Inflammatory macrophage treated with lipopolysaccharide for 4 hours (primary cell): Measurements from ENCODE around the gene ASPG.

Source experiments
- DNase-seq: peaks from one replicate; pipeline ENCODE4 v3.0.0-alpha.2; 2020

The ASPG gene

DNA sequence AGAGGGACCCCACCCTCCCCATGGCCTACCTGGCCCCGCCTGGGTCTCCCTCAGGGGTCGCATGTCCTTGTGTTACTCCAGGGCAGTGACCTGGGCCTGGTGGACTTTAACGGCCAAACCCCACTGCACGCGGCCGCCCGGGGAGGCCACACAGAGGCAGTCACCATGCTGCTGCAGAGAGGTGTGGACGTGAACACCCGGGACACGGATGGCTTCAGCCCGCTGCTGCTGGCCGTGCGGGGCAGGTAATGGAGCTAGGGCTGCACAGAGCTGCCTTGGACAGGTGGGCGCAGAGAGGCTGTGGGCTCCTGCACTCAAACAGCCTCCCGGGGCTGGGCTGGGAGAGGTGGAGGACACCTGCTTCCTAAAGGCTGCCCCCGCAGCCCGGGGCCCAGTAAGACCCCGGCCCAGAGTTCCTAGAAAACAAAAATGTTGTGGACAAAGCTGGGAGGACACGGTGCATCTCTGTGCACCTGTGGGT is 21.6 kb downstream of the ASPG start:
- DNase-seq = no peak

DNA sequence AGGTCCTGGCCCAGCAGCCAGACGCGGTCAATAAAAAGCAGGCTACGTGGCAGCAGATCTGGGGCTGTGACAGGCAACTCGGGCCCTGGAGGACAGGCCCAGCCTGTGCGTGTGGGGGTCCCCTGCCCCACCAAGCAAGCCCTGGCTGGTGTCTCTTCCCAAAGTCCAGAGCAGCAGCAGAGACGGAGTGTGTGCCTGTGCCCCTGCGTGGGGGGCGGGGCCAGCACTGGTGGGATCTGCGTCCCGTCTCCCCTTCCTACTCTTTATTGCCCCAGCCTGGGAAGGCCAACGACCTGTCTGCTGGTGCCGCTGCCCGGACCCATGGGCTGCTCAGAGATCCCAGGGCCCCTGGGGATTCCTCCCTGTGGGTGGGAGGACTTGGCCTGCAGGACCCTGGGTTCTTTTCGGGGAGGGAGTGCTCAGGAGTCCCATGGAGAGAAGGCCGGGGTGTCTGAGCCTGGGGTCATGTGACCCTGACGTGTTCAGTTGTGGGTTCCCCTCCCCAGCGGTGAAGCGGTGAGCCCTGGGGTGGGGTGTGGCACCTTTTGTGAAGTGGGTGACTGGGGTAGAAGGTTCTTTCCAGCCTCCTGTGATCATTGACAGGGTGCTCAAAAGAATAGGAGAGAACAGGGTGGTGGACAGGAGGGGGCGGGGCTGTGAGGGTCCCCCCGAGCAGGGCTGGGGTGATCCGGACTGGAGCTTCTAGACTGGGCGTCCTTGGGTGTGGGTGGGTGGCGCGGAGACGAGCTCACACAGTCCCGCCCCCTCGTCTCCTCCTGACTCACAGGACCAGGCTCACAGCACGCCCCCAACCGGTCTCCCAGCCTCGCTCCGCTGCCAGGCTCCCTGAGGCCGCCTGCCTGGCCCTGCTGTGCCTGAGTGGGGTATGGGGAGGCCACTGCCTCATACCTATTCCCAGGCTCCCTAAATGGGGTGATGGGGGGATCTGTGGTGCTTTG is 22.4 kb downstream of the ASPG start:
- no peak for DNase-seq

DNA sequence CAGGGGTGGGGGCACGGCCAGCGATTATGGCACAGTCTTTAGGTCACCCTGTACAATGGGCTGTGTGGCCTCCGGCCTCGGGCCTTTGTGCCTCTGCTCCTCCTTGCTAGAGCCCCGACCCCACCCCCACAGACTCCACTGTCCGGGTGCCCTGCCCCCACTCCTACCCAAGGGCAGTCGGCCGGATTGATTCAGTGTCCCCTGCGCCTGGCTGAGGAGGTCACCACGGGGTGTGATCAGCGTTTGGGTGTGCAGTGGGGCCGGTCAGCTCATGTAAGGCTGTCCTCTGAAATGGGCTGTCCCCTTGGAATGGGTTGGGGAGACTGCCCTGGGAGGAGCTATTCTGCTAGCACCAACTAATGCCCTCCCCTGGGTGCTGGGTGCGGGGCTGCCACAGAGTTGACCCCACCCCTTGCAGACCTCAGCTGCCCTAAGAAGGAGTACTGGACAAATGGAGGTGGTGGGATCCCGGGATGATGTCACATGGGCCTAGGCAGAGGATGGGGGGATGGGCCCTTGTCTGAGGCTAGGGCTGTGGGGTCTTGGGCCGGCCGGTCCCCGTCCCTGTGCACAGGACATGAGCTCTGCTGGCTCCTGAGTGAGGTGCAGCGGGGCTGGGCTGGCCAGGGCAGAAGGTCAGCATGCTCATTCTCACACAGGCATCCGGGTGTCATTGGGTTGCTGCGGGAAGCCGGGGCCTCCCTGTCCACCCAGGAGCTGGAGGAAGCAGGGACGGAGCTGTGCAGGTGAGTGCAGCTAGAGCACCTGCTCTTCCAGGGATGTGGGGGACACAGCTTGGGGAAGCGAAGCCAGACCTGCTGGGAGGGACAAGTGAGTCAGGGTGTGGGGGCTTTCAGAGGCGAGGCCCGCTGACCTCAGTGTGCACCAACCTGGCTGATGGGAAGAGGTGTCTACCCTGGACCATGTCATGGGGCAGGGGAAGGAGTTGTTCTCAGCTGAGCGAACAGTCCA is 23.4 kb downstream of the ASPG start:
- DNase-seq = no peak

DNA sequence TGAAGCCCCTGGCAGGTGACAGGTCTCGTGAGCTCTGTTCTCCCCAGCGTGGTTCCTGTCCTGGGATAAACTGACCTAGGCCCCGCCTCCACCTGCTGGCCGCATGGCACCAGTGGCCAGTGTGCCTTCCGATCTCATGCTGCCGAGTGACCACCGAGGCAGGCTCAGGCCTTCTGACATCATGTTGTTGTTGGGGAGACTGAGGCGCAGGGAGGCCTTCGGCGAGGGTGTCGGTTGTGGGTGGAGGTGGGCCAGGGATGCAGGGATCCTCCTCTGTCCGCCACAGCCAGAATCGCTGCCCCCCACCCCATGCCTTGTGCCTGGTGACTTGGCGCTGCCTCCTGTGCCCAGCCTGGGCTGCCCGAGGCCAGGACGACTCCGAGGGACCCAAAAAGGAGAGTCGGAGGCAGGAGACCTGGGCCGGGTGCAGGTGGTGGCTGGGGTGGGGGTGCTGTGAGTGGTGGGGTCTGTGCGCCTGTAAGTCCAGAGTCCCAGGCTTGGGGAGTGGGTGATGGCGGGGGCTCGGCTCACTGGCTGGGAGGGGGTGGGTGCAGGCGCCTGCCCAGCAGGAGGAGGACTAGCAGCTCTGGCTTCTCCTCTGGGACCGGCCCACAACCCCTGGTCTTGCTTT is 24.3 kb downstream of the ASPG start:
- DNase-seq = no peak

DNA sequence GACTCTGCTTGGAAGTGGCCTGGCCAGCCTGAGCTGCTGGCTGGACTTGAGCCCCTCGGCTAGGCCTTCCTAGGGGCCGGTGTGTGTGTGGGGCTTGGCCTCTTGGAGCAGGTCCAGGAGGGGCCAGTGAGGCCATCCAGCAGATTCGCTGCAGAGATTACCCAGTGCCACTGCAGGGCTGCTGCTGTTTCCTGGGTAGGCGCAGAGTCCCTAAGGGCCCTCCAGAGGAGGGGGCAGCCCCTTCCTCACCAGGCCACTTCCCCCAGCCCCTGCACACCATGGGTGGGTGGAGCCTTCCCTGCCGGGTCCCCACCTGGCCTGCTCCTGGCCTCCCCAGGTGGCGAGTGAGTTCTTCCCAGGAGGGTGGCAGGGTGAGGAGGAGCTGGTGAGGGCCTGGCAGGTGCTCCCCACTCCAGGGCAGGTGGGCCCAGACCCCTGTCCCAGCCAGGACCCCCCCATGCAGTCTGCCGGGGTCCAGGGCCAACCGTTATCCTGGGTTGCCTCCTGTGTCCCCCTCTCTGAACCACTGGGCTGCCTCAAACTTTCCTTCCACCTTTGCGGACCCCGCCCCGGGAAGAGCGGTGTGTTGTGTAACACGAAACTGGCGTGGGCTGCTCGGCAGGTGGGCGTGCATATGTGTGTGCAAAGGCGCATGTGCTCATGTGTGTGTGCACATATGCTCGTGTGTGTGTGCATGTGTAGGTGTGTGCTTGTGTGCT is 25.1 kb downstream of the ASPG start:
- DNase-seq = no peak

DNA sequence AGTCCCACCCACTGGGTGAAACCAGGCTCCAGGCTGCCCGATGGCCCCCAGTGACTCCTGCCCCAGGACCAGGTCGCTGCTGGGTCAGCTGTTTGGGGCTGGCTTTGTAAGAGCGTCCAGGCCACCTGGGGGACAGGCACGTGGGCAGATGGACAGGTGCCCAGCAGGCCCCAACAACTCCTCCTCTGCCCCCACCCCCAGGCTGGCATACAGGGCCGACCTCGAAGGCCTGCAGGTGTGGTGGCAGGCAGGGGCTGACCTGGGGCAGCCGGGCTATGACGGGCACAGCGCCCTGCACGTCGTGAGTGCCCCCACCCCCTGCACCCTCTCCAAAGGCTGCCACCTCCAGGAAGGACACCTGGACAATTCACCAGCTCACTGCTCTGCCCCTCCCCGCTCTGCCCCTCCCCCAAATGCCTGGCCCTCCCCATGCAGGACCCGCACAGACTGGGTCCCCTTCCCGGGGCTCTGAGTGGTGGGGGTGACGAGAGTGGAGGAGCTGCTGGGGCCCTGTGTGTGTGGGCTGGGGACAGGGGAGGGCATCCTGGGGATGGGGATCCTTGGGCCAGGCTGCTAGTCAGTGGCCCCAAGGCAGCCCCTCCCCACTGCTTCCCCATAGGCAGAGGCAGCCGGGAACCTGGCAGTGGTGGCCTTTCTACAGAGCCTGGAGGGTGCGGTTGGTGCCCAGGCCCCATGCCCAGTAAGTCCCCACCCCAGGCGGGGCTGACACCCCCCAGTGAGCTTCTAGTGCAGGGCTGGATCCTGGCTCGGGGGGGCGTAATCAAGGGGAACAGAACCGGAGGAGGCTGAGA is 26.0 kb downstream of the ASPG start:
- no peak for DNase-seq

DNA sequence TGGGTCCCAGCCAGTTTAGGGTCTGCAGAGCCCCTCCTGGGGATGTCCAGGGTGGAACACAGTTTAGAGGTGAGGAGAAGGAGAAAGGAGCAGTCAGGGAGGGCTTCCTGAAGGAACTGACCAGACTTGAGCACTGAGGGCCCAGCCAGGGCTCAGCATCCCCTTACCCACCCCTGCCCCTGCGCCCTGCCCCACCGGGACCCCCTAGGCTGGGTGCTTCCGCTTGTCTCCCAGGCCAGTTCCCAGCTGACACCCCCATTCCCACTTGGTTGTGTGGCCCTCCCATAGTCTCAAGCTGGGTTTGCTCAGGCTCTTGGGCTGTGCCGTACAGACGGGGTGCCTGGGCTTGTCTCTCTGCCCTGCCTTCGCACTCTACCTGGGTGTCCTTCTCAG is 26.6 kb downstream of the ASPG start:
- DNase-seq = no peak

DNA sequence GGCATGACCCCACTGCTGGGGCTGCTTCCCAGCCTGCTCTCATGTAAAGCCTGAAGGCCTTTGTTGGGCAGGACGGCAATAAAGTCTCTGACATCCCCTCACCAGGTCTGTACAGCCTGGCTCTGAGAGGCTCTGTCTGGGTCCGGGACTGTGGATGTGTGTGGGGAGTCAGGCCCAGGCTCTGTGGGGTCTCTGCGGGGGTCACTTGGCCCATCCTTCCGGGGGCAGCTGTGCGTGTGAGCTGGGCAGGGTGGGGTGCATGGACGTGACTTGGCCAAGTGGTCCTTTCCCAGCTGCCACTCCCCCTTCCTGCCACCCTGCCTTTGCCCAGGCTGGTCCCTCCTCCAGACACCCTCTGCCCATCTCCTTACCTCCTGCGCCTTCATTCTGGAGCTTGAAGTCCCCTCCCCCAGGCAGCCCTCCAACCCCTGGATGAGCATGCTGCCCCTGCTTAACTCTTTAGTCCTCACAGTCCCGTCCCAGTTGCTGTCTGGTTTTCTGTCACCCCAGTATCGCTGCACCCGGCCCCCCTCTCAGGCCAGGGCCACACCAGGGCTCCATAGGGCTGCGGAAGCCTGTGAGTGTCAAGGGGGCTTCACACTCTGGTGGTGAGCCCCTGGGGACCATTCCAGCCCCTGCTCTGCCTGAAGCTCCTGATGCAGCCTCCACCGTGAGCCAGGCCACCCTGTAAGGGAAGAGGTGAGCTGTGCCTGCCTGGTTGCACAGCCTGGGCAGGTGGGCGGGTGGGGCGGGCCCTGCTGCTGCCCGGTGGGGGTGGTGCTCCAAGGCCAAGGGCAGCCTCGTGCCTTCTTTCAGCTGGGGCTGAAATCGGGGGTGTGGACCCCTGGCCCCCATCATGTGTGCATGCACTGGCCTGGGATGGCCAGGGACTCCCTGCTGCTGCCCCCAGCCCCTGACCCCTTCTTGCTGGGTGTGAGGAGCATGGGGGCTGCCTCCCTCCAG is 27.4 kb downstream of the ASPG start:
- DNase-seq = no peak

DNA sequence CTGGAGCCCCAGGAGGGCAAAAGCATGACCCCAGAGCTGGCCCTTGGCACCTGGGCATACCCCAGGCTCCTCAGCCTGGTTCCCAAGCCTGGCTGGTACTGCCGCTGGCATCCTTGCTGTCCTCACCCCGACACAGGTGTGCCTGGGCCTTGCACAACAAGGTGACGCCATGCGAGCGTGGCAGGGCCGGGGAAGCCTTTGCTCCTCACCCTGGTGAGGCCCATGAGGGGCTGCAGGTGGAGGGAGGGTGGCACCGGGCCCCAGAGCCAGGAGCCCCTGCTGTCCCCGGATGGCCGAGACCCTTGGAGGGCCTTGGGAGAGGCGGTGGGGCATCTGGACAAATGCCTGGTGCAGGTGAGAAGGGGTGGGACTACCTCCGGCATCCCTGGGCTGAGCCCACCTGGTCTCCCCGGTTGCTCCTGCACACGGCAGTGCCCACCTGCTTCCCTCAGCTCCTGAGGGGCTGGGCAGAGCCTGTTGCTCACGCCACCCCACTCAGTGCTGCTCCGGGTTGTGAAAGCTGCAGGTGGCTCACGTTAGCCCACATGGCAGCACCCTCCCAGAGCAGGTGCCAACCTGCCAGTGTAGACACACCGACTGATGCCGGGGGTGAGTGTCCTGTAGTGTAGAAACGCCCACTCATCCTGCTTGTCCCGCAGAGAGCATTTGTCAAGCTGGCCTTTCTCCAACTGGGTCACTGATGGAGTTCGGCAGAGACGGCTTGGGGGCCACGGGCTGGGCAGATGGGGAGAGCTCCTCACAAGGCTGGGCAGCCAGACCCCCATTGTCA is 28.3 kb downstream of the ASPG start:
- DNase-seq = no peak

DNA sequence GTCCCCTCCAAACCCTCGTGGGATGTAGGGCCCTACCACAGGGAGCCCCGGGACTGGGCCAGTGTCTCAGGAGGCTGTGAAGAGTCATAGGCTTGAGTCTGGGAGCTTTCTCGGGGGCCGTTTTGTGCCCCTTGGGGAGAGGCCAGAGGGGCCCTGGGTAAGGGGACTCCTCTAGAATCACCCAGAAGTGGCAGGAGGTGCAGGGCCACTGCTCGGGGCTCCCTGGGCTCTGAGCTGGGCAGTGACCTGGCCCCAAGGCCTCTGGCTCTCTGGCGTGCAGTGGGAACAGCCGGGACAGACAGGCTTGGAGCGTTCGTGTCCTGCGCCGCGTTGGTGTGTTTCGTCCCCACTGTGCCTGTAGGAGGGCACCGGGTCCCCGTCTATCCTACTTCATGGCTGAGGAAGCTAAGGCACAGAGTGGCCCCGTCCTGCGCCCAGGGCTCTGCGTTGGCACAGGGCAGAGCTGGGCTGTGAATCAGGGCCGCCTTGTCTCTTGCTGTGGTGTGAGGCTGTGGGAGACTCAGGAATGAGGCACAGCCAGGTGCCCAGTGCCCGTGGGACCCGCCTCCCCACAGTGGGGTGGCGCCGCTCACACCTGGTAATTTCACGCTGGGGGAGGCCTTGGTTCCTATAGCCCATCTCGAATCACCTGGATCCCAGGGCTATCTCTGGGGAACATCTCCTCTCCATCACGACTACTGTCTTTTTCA is 29.1 kb downstream of the ASPG start:
- DNase-seq = no peak

DNA sequence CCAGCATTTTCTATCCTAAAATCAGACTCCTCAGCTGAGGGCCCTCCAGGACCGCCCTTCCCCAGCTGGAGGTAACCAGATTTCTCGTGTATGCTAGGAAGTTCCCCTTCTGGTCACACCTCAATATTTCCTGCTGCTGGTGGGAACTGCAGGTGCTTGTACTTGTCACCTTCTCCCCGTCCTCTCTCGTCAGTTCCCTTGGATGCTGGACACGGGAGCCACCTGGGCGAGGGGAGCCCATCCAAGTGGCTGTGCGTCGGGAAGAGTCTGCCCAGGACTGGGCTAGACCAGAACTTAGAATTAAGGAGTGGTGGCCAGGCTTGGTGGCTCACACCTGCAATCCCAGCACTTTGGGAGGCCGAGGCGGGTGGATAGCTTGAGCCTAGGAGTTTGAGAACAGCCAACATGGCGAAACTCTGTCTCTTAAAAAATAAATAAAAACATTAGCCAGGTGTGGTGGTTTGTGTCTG is 29.7 kb downstream of the ASPG start:
- DNase-seq = no peak

DNA sequence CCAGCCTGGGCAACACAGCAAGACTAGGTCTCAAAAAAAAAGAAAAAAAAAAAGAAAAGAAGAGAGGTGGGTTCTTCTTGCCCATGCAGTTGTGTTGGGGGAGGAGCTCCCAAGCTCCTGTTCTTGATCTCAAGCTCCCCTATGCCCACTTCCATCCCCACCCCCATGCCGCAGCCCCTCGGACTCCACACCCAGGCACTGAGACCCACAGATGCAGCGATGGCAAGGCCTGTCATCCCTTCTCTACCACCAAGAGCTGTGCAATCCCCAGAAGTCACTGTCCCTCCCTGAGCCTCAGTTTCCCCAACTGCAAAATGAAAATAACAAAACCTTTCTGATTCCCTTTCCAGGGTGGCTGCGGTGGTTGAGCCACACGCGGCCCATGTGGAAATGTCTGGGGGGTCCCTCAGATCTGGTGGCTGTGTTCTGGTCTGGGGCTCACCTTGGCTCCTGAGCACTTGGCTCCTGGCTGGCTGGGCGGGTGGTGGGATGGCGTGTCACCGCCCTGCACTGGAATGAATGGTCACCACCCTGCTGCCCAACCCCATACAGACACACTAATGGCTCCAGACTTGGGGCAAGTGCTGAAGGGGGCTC is 30.3 kb downstream of the ASPG start:
- no peak for DNase-seq

DNA sequence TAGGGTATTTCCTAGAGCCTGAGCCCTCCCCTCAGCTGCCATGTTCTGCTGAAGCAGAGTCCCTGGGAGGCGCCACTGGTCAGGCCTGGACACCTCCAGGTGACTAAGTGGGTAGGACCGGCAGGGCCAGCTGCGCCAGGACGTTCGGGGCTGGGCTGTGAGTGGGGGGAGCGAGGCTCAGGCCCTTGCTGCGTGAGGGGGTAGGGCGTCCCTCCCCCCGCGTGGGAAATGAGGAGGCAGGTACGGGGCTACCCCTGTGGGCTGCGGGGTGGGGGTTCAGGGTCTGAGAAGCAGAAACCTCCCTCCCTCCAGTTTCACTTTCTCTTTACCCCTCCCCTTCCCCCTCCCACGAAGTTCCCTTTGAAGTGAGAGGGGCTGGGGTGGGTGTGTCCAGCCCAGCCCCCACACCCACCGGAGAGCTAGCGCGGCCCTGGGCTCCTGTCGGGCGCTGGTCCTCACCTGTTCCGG is 30.8 kb downstream of the ASPG start:
- DNase-seq = no peak

DNA sequence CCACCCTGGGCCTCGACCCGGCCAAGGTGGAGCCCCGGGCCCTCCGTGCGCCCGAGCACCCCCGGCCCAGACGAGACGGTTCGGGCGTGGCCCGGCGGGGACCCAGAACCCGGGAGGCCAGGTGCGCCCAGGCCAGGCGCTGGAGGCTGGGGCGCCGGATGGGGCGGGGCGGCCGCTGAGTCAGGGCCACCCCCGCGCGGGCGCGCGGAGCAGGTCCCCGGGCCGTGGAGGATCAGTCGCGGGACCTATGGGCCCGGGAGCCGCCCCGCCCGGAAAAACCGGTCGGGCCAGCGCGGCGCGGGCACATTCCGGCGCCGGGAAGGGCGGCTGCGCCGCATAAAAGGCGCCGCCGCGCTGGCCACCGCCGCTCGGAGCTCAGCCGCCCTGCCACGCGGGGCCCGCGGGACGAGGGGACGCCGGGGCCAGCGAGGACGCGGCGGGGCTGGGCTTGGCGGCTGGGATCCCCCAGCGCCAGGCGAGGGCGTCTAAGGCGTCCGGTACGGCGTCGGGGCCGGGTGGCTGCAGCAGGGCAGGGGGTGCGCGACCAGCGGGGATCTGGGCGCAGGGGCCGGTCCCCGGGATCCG is 31.3 kb downstream of the ASPG start:
- DNase-seq = no peak

DNA sequence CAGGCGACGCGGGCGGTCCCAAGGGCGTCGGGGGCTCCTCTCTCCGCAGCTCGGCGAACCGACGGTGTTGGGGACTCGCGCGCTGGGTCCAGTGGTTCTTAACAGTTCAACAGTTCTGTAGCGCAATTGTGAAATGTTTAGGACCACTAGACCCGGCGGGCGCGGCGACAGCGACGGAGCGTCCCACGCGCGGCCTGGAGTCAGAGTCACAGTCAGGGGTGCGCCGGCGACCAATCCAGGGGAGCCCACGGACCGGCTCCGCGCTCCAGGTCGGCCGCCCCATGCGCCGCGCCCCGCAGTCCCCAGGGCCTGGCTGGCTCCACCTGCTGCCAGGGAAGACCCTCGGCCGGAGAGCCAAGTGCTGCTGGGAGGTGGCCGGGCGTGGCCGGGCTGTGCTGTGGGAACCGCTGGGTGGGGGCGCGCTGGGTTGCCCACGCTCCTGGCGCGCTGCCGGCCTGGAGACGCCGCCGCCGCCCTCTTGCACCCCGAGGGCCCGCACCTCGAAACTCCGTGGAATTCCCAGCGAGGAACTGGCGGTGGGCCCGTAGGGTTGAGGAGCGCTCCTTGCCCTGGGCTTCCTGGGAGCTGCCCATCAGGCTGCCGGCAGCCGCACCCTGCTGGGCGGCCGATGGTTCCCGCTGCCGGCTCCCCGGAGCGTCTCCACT is 32.0 kb downstream of the ASPG start:
- no peak for DNase-seq

DNA sequence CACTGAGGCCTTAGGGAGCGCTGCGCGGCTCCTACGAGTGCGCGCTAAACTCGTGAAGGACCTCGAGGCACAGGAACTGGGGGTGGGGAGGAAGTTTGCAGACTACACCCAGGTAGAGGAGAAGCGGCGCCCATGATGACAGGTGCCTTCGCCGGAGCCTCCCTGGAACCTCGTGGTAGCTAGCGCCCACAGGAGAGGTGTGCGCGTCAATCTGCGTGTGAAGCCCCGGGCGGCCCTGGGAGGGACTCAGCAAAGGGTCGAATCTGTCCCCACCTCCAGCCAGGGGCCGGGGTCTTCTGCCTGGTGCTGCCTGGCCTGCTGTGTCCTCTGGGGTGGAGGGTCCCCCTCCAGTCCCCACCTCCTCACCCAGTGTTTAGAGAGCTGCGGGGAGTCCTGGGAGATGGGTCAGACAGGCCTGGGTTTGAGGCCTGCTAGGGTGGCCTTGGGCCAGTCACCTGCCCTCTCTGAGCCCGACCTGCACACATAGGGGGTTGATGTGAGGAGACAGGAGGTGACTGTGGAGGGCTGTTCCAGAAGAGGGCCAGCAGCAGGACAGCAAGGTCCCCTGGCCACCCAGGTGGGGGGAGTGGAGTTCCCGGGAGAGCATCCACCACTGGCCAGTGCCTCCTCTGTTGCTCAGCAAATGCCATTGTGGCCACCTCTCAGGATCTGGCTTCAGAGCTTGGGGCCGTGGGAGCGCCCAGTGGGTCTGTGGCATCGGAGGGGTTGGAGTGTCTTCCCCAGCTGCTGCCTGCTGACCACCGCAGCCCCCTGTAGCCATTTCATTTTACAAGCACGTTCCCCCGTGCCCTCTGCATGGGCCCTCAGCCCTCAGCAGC is 32.7 kb downstream of the ASPG start:
- DNase-seq = no peak
